ENCODE results near the gene GRID1. TPM values are rescaled to one million over a fixed set of nuclear protein-coding genes. Genes with fewer than 3 reads are reported as not detected.

Gene GRID1
- total RNA-seq, 1 experiment from 2014 or later: 0.37 TPM

GRCh38 chr10:85735997-85736396 is 630.6 kb downstream of the GRID1 start (continued):
- TF ChIP-seq CREM (CRISPR knock-in tag; IDR thresholded peaks at IDR 0.05): no peak

- H3K27me3 Mint-ChIP-seq (ENCODE audit: low read depth): no peaks in the 10 kb centered on the region; the same call in 1 of the 2 replicates
- no peak overlapping the region for H3K4me3 Mint-ChIP-seq
- DNase-seq (ENCODE audit: low spot score) (no peak), ATAC-seq (no peak)
- H3K9me3 Mint-ChIP-seq: 0 out of 2 replicates have a peak, but pooled peaks cover 3% of the 10 kb centered on the region
- TF ChIP-seq CREM (CRISPR knock-in tag; IDR thresholded peaks at IDR 0.05) (no peak), ZNF232 (CRISPR knock-in tag; IDR thresholded peaks at IDR 0.05) (no peak), TCF7 (CRISPR knock-in tag; IDR thresholded peaks at IDR 0.05; ENCODE audit: low read depth) (no peak), NFATC4 (CRISPR knock-in tag; IDR thresholded peaks at IDR 0.05) (no peak), RELA (CRISPR knock-in tag; IDR thresholded peaks at IDR 0.05; ENCODE audit: borderline replicate concordance) (no peak), KAT7 (CRISPR knock-in tag; IDR thresholded peaks at IDR 0.05; ENCODE audit: borderline replicate concordance) (no peak), RORB (CRISPR knock-in tag; IDR thresholded peaks at IDR 0.05) (no peak), ZMAT4 (CRISPR knock-in tag; IDR thresholded peaks at IDR 0.05) (no peak), NR2C2 (CRISPR knock-in tag; IDR thresholded peaks at IDR 0.05) (no peak), FOXJ3 (CRISPR knock-in tag; IDR thresholded peaks at IDR 0.05; ENCODE audit: borderline replicate concordance) (no peak), GABPB1 (CRISPR knock-in tag; IDR thresholded peaks at IDR 0.05) (no peak), MXD4 (CRISPR knock-in tag; IDR thresholded peaks at IDR 0.05; ENCODE audit: borderline replicate concordance) (no peak), STAT6 (CRISPR knock-in tag; conservative IDR thresholded peaks at IDR 0.05; ENCODE audit: low read depth) (no peak), OVOL2 (CRISPR knock-in tag; IDR thresholded peaks at IDR 0.05; ENCODE audit: borderline replicate concordance) (no peak)
- no peak overlapping the region for H3K27ac Mint-ChIP-seq
- POLR2A ChIA-PET: no interaction called here
- no peaks in the 10 kb centered on the region for H3K36me3 Mint-ChIP-seq
- CTCF ChIA-PET: no interaction called here
- no peaks in the 10 kb centered on the region for H3K4me1 Mint-ChIP-seq
Measured at GRCh38 chr10:85734791-85735190, 631.8 kb downstream of the GRID1 start.

- ChIA-PET CTCF (no interaction called here), POLR2A (no interaction called here)
- Mint-ChIP-seq H3K27me3 (ENCODE audit: low read depth) (no peaks in the 10 kb centered on the region), H3K36me3 (no peaks in the 10 kb centered on the region), H3K4me1 (no peaks in the 10 kb centered on the region), H3K9me3 (peaks cover 23% of the 10 kb centered on the region), H3K4me3 (no peak overlapping the region), H3K27ac (no peak overlapping the region)
- peak; percentile 53; the same call in 1 of the 2 replicates for ATAC-seq
- no peak for DNase-seq (ENCODE audit: low spot score)
- TF ChIP-seq FOXK1 (CRISPR knock-in tag; IDR thresholded peaks at IDR 0.05): no peak
- no peak for TF ChIP-seq ZNF512 (CRISPR knock-in tag; IDR thresholded peaks at IDR 0.05; ENCODE audit: borderline replicate concordance)
- TF ChIP-seq SP1 (CRISPR knock-in tag; conservative IDR thresholded peaks at IDR 0.05): no peak
- TF ChIP-seq EMX1 (CRISPR knock-in tag; IDR thresholded peaks at IDR 0.05): no peak
- no peak for TF ChIP-seq HMGXB4 (CRISPR knock-in tag; IDR thresholded peaks at IDR 0.05)
- no peak for TF ChIP-seq NR1H2 (CRISPR knock-in tag; IDR thresholded peaks at IDR 0.05)
- no peak for TF ChIP-seq GRHL2 (CRISPR knock-in tag; IDR thresholded peaks at IDR 0.05; ENCODE audit: insufficient replicate concordance, severe bottlenecking)
- TF ChIP-seq ZNF532 (CRISPR knock-in tag; IDR thresholded peaks at IDR 0.05; ENCODE audit: borderline replicate concordance): no peak
- TF ChIP-seq ZMAT4 (CRISPR knock-in tag; IDR thresholded peaks at IDR 0.05): no peak
Measured at GRCh38 chr10:85724215-85724614, 642.4 kb downstream of the GRID1 start.

All from WTC11 (cell line).